Adrenal gland (tissue), 5 donors: ENCODE measurements around the gene DAPK2.

Experiments used
- POLR2A ChIP-seq, 2 donors: fragments of 450-650 bp; IDR thresholded peaks; one replicate each; pipeline ENCODE4 v1.6.1; 2017; ENCODE audit warnings: antibody characterized with exemption in 2 of 2, mild to moderate bottlenecking in 2 of 2, moderate library complexity in 1 of 2
- TF ChIP-seq, protein P1 (sequence below), 6 experiments: fragments of 450-650 bp in 4 of 6; fragments of 200-600 bp in 2 of 6; sonication (generic) in 1 of 6; IDR thresholded peaks; 1 replicate in 5 of 6; 2 replicates in 1 of 6; pipeline versions ENCODE4 v1.5.1 to v1.8.0; 2016 to 2021; ENCODE audit warnings: antibody characterized with exemption in 6 of 6, mild to moderate bottlenecking in 2 of 6, moderate library complexity in 1 of 6
- donor health status: DM: no; HTN: no; CAD: no.

DNA sequence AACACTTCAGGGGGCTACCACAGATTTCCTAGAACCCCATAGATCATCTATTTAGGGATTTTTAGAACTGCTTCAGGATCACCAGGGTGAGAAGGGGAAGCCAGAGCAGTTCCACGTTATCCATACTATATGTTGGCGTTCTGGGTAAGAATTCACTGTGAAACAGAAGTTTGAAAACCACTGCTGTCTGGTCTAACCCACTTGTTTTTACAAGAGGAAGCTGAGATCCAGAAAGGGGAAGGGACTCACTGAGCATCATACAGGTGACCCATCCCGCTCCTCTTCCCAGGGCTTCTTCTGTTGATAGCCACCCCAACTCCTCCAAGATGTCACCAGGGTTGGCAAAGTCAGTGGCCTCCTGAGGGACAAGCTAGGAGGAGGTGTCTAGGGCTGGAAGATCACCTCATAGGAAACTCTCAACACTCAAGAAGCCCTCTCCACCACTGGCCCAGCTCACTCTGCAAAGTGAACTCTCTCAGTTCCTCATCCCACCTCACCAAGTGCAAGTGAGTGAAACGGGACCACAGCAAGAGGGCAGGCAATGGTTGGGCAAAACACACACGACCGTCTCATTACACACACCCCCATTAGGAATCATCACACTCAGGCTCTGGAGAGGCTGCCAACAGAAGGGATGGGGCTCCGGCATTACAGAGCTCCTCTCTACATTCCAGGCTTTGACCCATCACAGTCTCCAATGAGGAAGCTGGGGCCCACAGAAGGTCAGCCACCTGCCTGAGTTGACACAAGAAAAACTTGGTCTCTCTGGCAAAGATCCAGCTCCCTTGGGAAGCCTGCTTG lies 1.8 kb downstream of the DAPK2 start:
- TF ChIP-seq, protein P1, sequence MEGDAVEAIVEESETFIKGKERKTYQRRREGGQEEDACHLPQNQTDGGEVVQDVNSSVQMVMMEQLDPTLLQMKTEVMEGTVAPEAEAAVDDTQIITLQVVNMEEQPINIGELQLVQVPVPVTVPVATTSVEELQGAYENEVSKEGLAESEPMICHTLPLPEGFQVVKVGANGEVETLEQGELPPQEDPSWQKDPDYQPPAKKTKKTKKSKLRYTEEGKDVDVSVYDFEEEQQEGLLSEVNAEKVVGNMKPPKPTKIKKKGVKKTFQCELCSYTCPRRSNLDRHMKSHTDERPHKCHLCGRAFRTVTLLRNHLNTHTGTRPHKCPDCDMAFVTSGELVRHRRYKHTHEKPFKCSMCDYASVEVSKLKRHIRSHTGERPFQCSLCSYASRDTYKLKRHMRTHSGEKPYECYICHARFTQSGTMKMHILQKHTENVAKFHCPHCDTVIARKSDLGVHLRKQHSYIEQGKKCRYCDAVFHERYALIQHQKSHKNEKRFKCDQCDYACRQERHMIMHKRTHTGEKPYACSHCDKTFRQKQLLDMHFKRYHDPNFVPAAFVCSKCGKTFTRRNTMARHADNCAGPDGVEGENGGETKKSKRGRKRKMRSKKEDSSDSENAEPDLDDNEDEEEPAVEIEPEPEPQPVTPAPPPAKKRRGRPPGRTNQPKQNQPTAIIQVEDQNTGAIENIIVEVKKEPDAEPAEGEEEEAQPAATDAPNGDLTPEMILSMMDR (IDR thresholded peaks at IDR 0.05) = no peak
- no peak for TF ChIP-seq POLR2A (IDR thresholded peaks at IDR 0.05)
